Measurements from ENCODE around the gene SPEM2.

GRCh38 chr17:7437369-7437863, 12.0 kb downstream of the SPEM2 start:
- TF ChIP-seq CTCF (IDR thresholded peaks at IDR 0.05) = no peak
- TF ChIP-seq POLR2A (IDR thresholded peaks at IDR 0.05) = no peak
